Colon (tissue), 2 donors: ENCODE measurements around the gene CTNNBL1.

Experiments
- FAIRE-seq: peaks from 2 replicates; lab custom pipeline; 2012; peaks lifted over from hg19 to GRCh38; lab: Jason Lieb, UNC
- donor health status: control.
- donor health status: control.

The CTNNBL1 gene

GRCh38 chr20:37821696-37822095, 127.9 kb downstream of the CTNNBL1 start:
- FAIRE-seq: no peak

- no peak for FAIRE-seq
Measured at GRCh38 chr20:37822141-37822601, 128.3 kb downstream of the CTNNBL1 start.

GRCh38 chr20:37823296-37823980, 129.6 kb downstream of the CTNNBL1 start:
- no peak for FAIRE-seq

GRCh38 chr20:37827605-37828004, 133.8 kb downstream of the CTNNBL1 start:
- FAIRE-seq: no peak

GRCh38 chr20:37828684-37829083, 134.9 kb downstream of the CTNNBL1 start:
- FAIRE-seq: no peak

- FAIRE-seq: no peak
Measured at GRCh38 chr20:37829128-37829527, 135.3 kb downstream of the CTNNBL1 start.

GRCh38 chr20:37833221-37833896, 139.5 kb downstream of the CTNNBL1 start:
- no peak for FAIRE-seq

- no peak for FAIRE-seq
Measured at GRCh38 chr20:37836926-37837325, 143.1 kb downstream of the CTNNBL1 start.

- no peak for FAIRE-seq
Measured at GRCh38 chr20:37837924-37838323, 144.1 kb downstream of the CTNNBL1 start.

- no peak for FAIRE-seq
Measured at GRCh38 chr20:37838769-37839431, 145.1 kb downstream of the CTNNBL1 start.

- no peak for FAIRE-seq
Measured at GRCh38 chr20:37839432-37839827, 145.6 kb downstream of the CTNNBL1 start.

- no peak for FAIRE-seq
Measured at GRCh38 chr20:37839955-37840354, 146.1 kb downstream of the CTNNBL1 start.

GRCh38 chr20:37841389-37841788, 147.6 kb downstream of the CTNNBL1 start:
- no peak for FAIRE-seq

- no peak for FAIRE-seq
Measured at GRCh38 chr20:37841971-37842370, 148.1 kb downstream of the CTNNBL1 start.

- no peak for FAIRE-seq
Measured at GRCh38 chr20:37845241-37845681, 151.4 kb downstream of the CTNNBL1 start.

- FAIRE-seq: no peak
Measured at GRCh38 chr20:37845878-37846277, 152.0 kb downstream of the CTNNBL1 start.

GRCh38 chr20:37846573-37846972, 152.7 kb downstream of the CTNNBL1 start:
- no peak for FAIRE-seq

- no peak for FAIRE-seq
Measured at GRCh38 chr20:37848706-37849105, 154.9 kb downstream of the CTNNBL1 start.

GRCh38 chr20:37849156-37849555, 155.3 kb downstream of the CTNNBL1 start:
- FAIRE-seq: no peak

GRCh38 chr20:37849566-37849965, 155.7 kb downstream of the CTNNBL1 start:
- FAIRE-seq: no peak

- no peak for FAIRE-seq
Measured at GRCh38 chr20:37850036-37850592, 156.3 kb downstream of the CTNNBL1 start.

- FAIRE-seq: no peak
Measured at GRCh38 chr20:37850724-37851355, 157.0 kb downstream of the CTNNBL1 start.
